RWPE2 (cell line): ENCODE measurements around the gene ZKSCAN3.

Experiments used
- ATAC-seq: fragments of 200-7000 bp; cut with Tn5 transposase; 3 replicates; pipeline ENCODE4 v1.9.1; 2021; ENCODE audit warnings: low read depth
- DNase-seq: peaks from one replicate; pipeline ENCODE4 v3.0.0-alpha.2; 2020; ENCODE audit warnings: low spot score
- H3K27ac ChIP-seq: fragments of 450-650 bp; 2 replicates; pipeline ENCODE4 v1.5.1; 2017; ENCODE audit warnings: mild to moderate bottlenecking; ENCODE audit not compliant: poor library complexity, severe bottlenecking
- H3K27me3 ChIP-seq: fragments of 250-450 bp; sonication (Bioruptor Pico); 2 replicates; pipeline ENCODE4 v1.5.1; 2021; ENCODE audit warnings: mild to moderate bottlenecking, moderate library complexity; ENCODE audit not compliant: insufficient read depth, poor library complexity, severe bottlenecking
- H3K36me3 ChIP-seq: fragments of 250-450 bp; sonication (Bioruptor Pico); 2 replicates; pipeline ENCODE4 v1.5.1; 2020; ENCODE audit warnings: low read depth, mild to moderate bottlenecking, moderate library complexity
- H3K4me1 ChIP-seq: fragments of 250-450 bp; sonication (Bioruptor Pico); 2 replicates; pipeline ENCODE4 v1.5.1; 2021; ENCODE audit warnings: mild to moderate bottlenecking, moderate library complexity; ENCODE audit not compliant: insufficient read depth, poor library complexity, severe bottlenecking
- H3K4me3 ChIP-seq: fragments of 250-450 bp; sonication (Bioruptor Pico); 2 replicates; pipeline ENCODE4 v1.5.1; 2021; ENCODE audit warnings: mild to moderate bottlenecking, moderate library complexity; ENCODE audit not compliant: severe bottlenecking
- H3K9me3 ChIP-seq: fragments of 250-450 bp; sonication (Bioruptor Pico); 2 replicates; pipeline ENCODE4 v1.5.1; 2021; ENCODE audit warnings: mild to moderate bottlenecking, moderate library complexity; ENCODE audit not compliant: severe bottlenecking
- CTCF ChIP-seq: fragments of 450-650 bp; IDR thresholded peaks from one replicate; pipeline ENCODE4 v1.5.1; 2017; ENCODE audit warnings: mild to moderate bottlenecking, moderate library complexity; ENCODE audit not compliant: poor library complexity, severe bottlenecking

The ZKSCAN3 gene

GRCh38 chr6:28351493-28351925 lies 1.8 kb downstream of the ZKSCAN3 start:
- no peak for ATAC-seq
- no peaks in the 10 kb centered on the region for H3K36me3 ChIP-seq
- H3K9me3 ChIP-seq: peaks cover 2% of the 10 kb centered on the region
- no peaks in the 10 kb centered on the region for H3K27me3 ChIP-seq
- no peak overlapping the region for H3K27ac ChIP-seq
- DNase-seq: no peak
- no peak overlapping the region for H3K4me3 ChIP-seq
- TF ChIP-seq CTCF: no peak
- peaks cover 24% of the 10 kb centered on the region for H3K4me1 ChIP-seq

- no peak for ATAC-seq
- no peaks in the 10 kb centered on the region for H3K36me3 ChIP-seq
- peaks cover 2% of the 10 kb centered on the region for H3K9me3 ChIP-seq
- peak overlapping the region; percentile 35 for H3K27ac ChIP-seq
- peaks cover 27% of the 10 kb centered on the region for H3K4me1 ChIP-seq
- H3K27me3 ChIP-seq: no peaks in the 10 kb centered on the region
- no peak for TF ChIP-seq CTCF
- no peak for DNase-seq
- no peak overlapping the region for H3K4me3 ChIP-seq
Measured at GRCh38 chr6:28353356-28353755, 3.6 kb downstream of the ZKSCAN3 start.

GRCh38 chr6:28353981-28354676 lies 4.4 kb downstream of the ZKSCAN3 start:
- peak; percentile 28 for ATAC-seq
- Histone ChIP-seq H3K4me1 (peaks cover 26% of the 10 kb centered on the region), H3K36me3 (no peaks in the 10 kb centered on the region), H3K27ac (peak overlapping the region; percentile 35), H3K4me3 (no peak overlapping the region), H3K27me3 (no peaks in the 10 kb centered on the region), H3K9me3 (peaks cover 2% of the 10 kb centered on the region)
- no peak for DNase-seq
- TF ChIP-seq CTCF: no peak

- Histone ChIP-seq H3K27me3 (no peaks in the 10 kb centered on the region), H3K27ac (peak overlapping the region; percentile 35), H3K4me1 (peaks cover 24% of the 10 kb centered on the region), H3K36me3 (no peaks in the 10 kb centered on the region), H3K9me3 (peaks cover 2% of the 10 kb centered on the region), H3K4me3 (no peak overlapping the region)
- DNase-seq (no peak), ATAC-seq (no peak)
- TF ChIP-seq CTCF: no peak
Measured at GRCh38 chr6:28354688-28355554, 5.2 kb downstream of the ZKSCAN3 start.
